Adrenal gland (tissue), 5 donors: ENCODE data around the gene MSANTD2.

Experiments used
- CTCF ChIP-seq, 6 experiments: fragments of 450-650 bp in 4 of 6; fragments of 200-600 bp in 2 of 6; sonication (generic) in 1 of 6; IDR thresholded peaks; 1 replicate in 5 of 6; 2 replicates in 1 of 6; pipeline versions ENCODE4 v1.5.1 to v1.8.0; 2016 to 2021; ENCODE audit warnings: antibody characterized with exemption in 6 of 6, mild to moderate bottlenecking in 2 of 6, moderate library complexity in 1 of 6
- POLR2A ChIP-seq, 2 donors: fragments of 450-650 bp; IDR thresholded peaks; one replicate each; pipeline ENCODE4 v1.6.1; 2017; ENCODE audit warnings: antibody characterized with exemption in 2 of 2, mild to moderate bottlenecking in 2 of 2, moderate library complexity in 1 of 2
- donor health status: DM: no; HTN: no; CAD: no.

GRCh38 chr11:124823512-124824376 lies 23.5 kb upstream of the MSANTD2 start:
- TF ChIP-seq POLR2A (IDR thresholded peaks at IDR 0.05) (no peak), CTCF (IDR thresholded peaks at IDR 0.05) (no peak)
